Activated naive CD4-positive, alpha-beta T cell treated with anti-CD3 and anti-CD28 coated beads for 36 hours (primary cell): Measurements from ENCODE around the gene GREB1L. TPM values are rescaled to one million over a fixed set of nuclear protein-coding genes. Genes with fewer than 3 reads are reported as not detected.

Source experiments
- CTCF ChIA-PET: fragments of 350-600 bp; sonication (Branson Sonifier 250); formaldehyde crosslinking; loops from one replicate; lab custom pipeline; 2021; ENCODE audit warnings: antibody characterized with exemption; lab: Charles Lee
- DNase-seq: peaks from one replicate; pipeline ENCODE4 v3.0.0-alpha.2; 2020
- H3K27ac Mint-ChIP-seq: one replicate; pipeline ENCODE4 v1.8.0; 2021; ENCODE audit warnings: mild to moderate bottlenecking, mixed read lengths
- H3K27me3 Mint-ChIP-seq: one replicate; pipeline ENCODE4 v1.8.0; 2021; ENCODE audit warnings: low read depth, mixed read lengths
- H3K36me3 Mint-ChIP-seq: one replicate; pipeline ENCODE4 v1.8.0; 2021; ENCODE audit warnings: low read depth, mixed read lengths
- H3K4me1 Mint-ChIP-seq: one replicate; pipeline ENCODE4 v1.8.0; 2021; ENCODE audit warnings: low read depth, mixed read lengths
- H3K4me3 Mint-ChIP-seq: one replicate; pipeline ENCODE4 v1.8.0; 2021; ENCODE audit warnings: mild to moderate bottlenecking, moderate library complexity, mixed read lengths
- H3K9me3 Mint-ChIP-seq: one replicate; pipeline ENCODE4 v1.8.0; 2021; ENCODE audit warnings: mixed read lengths
- intact Hi-C: fragments of 100-400 bp; cut with micrococcal nuclease; formaldehyde crosslinking; loops from one replicate; pipeline ENCODE4 v1.15.1; 2023
- total RNA-seq, 2 experiments: library from RNA; stranded (reverse); gene quantifications; one replicate each; pipeline ENCODE4 v1.2.3, GENCODE V29; 2021

The GREB1L gene
- total RNA-seq, 2 experiments from 2014 or later: not detected

DNA sequence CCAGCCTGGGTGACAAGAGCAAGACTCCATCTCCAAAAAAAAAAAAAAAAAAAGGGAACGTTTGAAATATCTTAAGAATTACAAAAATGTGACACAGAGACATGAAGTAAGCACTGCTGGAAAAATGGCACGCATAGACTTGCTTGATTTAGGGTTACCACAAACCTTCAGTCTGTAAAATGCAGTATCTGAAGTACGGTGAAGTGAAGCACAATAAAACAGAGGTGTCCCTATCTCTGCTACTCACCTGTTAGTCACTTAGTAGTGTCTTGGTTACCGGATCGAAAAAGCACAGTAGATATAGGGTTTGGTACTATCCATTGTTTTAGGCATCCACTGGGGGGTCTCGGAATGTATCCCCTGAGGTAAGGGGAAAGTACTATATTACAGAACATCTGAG, 11.6 kb upstream of the GREB1L start:
- CTCF ChIA-PET: interaction anchor here (0.6 kb wide), 1 partner anchor 50 kb away, joined by 3 read pairs; no protein-coding TSS in a partner anchor
- H3K4me1 Mint-ChIP-seq: no peaks in the 10 kb centered on the region
- no peaks in the 10 kb centered on the region for H3K36me3 Mint-ChIP-seq

DNA sequence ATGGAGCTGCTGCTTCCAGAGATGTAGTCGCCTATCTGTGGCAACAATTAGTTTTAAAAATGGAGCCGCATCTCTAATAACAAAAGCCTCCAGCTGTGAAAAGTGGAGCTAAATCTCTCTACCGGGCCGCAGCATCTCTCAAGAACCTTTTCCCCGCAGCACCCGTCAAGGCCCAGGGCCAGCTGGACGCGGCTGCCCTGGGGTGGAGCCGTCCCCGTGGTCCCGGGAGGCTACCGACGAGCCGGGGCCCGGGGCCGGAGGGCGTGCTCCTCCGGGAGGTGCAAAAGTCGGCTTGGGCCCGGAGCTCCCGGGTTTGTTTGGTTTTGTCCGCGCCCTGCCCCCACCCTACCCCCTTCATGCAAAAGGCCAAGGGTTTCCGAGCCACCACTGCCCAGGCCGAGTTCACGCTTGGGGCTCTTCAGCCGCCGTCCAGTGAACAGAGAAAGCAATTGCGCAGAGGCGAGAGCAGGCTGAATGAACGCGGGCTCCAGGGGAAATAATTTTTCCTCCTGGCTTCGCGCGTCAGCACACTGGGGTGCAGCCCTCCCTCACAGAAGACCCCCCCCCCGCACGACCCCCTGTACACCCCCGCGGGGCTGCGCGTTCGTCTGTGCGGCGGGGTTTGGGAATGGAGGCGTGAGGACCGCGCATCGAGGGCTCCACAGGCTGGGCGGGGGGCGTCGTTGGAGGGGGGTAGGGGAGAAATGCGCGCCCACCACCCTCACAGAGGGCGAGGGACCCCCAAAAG, 557 bp upstream of the GREB1L start:
- CTCF ChIA-PET: interaction anchor here (0.5 to 0.7 kb wide), 3 partner anchors 14 to 564 kb away, joined by 3 read pairs; no protein-coding TSS in a partner anchor
- Mint-ChIP-seq H3K27me3 (peaks cover 46% of the 10 kb centered on the region), H3K4me1 (peaks cover 14% of the 10 kb centered on the region), H3K9me3 (no peaks in the 10 kb centered on the region), H3K4me3 (peak overlapping the region; percentile 12), H3K36me3 (no peaks in the 10 kb centered on the region), H3K27ac (no peak overlapping the region)
- no peak for DNase-seq
- intact Hi-C loops: loop anchor here (5.0 kb wide), 1 partner anchor 926 kb away; the partner anchor contains the start of gene GATA6

More for the DNA sequence above, 11.6 kb upstream of the GREB1L start:
- Mint-ChIP-seq H3K9me3 (no peaks in the 10 kb centered on the region), H3K4me3 (no peak overlapping the region), H3K27me3 (peaks cover 2% of the 10 kb centered on the region), H3K27ac (no peak overlapping the region)
- intact Hi-C loops: no loop called here
- DNase-seq: no peak

DNA sequence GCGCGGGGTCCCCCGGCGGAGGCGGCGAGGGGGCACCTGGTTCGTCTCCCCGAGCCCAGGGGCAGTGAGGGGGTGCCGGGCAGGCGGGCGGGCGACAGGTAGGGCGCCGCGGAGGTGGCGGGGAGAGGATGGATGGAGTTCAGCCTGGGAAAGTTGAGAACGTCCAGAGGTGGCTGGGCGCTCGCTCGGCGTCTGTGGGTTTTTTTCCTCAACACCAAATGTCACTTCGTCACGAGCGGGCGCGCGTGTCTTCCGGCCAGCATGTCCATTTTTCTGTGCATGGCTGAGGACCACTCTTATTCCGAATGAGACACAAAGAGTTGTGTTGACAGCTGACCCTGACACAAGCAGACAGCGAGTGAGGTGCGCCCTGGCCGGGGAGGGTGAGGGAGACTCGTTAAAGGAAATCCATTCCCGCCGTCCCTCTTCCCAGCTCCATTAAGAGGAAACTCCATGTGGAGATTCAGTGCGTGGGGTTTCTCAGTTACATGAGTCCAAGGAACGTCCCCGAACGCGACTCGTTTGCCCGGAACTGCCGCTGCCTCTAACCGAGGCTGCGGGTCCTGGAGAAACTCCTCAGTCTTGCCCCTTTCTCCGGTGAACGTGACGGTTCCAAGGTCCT, 859 bp downstream of the GREB1L start:
- Mint-ChIP-seq H3K36me3 (no peaks in the 10 kb centered on the region), H3K4me3 (peak overlapping the region; percentile 32), H3K9me3 (no peaks in the 10 kb centered on the region), H3K27me3 (peaks cover 46% of the 10 kb centered on the region), H3K27ac (no peak overlapping the region), H3K4me1 (peaks cover 14% of the 10 kb centered on the region)
- no peak for DNase-seq
- intact Hi-C loops: loop anchor here (5.0 kb wide), 1 partner anchor 924 kb away; the partner anchor contains the start of gene GATA6
- CTCF ChIA-PET: no interaction called here

DNA sequence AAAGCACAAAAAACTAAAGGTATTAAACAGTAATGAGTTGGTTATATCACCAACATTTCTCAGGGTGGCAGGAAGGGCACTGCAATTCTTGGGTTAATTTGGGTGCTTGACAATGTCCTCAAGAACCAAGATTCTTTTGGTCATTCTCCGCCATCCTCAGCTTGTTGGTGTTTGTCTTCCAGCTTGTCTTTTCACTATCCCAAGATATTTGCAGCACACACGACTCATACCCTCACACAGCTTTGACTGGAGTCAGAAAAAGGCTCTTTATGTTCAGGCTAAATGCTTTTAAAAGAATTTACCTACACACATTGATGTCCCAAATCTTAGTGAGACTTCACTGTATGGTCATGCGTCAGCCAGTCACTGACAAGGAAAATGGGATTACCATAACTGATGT, 12.5 kb downstream of the GREB1L start:
- H3K27me3 Mint-ChIP-seq: peaks cover 18% of the 10 kb centered on the region
- no peak overlapping the region for H3K27ac Mint-ChIP-seq
- DNase-seq: no peak
- CTCF ChIA-PET: no interaction called here
- H3K4me1 Mint-ChIP-seq: no peaks in the 10 kb centered on the region
- intact Hi-C loops: no loop called here
- H3K36me3 Mint-ChIP-seq: no peaks in the 10 kb centered on the region
- H3K9me3 Mint-ChIP-seq: no peaks in the 10 kb centered on the region
- H3K4me3 Mint-ChIP-seq: no peak overlapping the region

DNA sequence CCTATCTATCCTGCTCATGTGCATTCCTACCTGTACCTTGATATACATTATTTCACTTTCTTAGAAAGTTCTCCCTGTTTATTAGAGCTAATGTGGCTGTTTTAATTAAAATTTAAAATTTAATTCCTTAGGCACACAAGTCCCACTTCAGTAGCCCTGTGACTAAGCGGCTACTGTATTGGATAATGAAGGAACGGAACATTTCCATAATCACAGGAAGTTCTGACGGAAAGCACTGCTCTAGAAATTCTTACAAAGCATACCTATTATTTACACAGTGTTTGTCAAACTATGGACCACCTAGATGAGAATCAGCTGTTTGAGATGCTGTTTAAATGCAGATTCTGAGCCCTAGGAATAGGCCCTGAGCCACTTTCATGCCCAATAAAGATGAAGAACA, 13.2 kb downstream of the GREB1L start:
- H3K9me3 Mint-ChIP-seq: no peaks in the 10 kb centered on the region
- H3K36me3 Mint-ChIP-seq: no peaks in the 10 kb centered on the region
- H3K27ac Mint-ChIP-seq: no peak overlapping the region
- CTCF ChIA-PET: no interaction called here
- H3K4me1 Mint-ChIP-seq: no peaks in the 10 kb centered on the region
- DNase-seq: no peak
- no peak overlapping the region for H3K4me3 Mint-ChIP-seq
- intact Hi-C loops: no loop called here
- H3K27me3 Mint-ChIP-seq: peaks cover 14% of the 10 kb centered on the region

DNA sequence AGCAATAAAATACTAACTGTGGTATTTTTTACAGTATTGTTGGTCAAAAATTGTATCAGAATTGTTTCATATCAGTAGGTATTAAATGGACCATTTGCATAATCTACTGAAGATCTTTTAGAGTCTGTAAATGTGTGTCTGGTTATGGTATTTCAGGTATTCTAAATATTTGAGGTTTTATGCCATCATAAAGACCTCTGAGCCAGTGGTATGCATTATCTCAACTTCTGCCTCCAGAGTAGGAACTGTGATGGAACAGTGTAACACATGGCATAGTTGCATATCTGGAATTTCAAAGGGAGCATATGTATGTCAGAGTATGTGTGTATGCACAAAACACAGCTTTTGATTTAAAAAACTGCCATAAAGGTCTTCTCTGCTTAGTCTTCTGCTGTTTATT, 15.4 kb downstream of the GREB1L start:
- peaks cover 12% of the 10 kb centered on the region for H3K27me3 Mint-ChIP-seq
- no peak for DNase-seq
- no peak overlapping the region for H3K4me3 Mint-ChIP-seq
- CTCF ChIA-PET: no interaction called here
- no peaks in the 10 kb centered on the region for H3K4me1 Mint-ChIP-seq
- no peak overlapping the region for H3K27ac Mint-ChIP-seq
- intact Hi-C loops: no loop called here
- H3K36me3 Mint-ChIP-seq: no peaks in the 10 kb centered on the region
- no peaks in the 10 kb centered on the region for H3K9me3 Mint-ChIP-seq

DNA sequence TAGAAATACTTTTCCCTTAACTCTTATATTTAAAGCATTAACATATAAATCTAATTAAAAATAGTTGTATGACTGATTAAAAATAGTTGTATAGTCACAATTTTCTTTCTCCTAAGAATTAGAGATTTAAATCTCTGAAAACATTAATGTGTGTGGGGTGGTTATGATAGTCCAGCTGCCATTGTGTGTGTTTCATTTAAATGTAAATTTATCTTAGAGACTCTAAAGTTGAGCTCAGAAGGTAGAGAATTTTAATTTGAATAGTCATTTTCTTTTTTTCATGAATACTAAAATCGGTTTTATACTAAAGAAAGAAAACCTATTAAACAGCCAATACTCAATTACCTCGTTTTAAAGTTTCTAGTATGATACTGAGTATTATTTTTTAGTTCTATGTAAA, 18.6 kb downstream of the GREB1L start:
- H3K9me3 Mint-ChIP-seq: no peaks in the 10 kb centered on the region
- CTCF ChIA-PET: interaction anchor here (0.6 to 0.8 kb wide), 2 partner anchors 34 to 737 kb away, joined by 3 read pairs; no protein-coding TSS in a partner anchor
- H3K27me3 Mint-ChIP-seq: peaks cover 19% of the 10 kb centered on the region
- H3K36me3 Mint-ChIP-seq: no peaks in the 10 kb centered on the region
- no peak overlapping the region for H3K27ac Mint-ChIP-seq
- intact Hi-C loops: no loop called here
- no peak for DNase-seq
- no peak overlapping the region for H3K4me3 Mint-ChIP-seq
- no peaks in the 10 kb centered on the region for H3K4me1 Mint-ChIP-seq

DNA sequence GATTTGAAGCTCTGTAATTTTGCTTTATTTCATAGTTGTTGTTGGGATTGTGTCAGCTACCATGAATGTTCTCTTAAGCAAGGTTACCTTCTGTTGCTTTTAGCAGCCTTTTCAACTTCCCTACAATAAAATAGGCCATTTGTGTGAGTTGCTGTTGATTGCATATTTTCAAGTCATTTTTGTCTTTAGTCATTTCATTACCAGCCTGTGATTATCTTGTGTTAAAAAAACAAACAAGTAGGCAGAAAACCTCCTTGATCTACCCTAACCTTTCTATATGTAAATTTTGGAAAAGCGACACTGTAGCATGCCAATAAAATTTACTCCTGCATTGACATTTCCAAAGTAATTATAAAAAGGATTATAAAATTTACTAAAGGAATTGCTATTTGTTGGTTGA, 19.3 kb downstream of the GREB1L start:
- CTCF ChIA-PET: interaction anchor here (0.6 kb wide), 1 partner anchor 35 kb away, joined by 3 read pairs; no protein-coding TSS in a partner anchor
- Mint-ChIP-seq H3K4me3 (no peak overlapping the region), H3K36me3 (no peaks in the 10 kb centered on the region), H3K27me3 (peaks cover 20% of the 10 kb centered on the region), H3K27ac (no peak overlapping the region), H3K9me3 (no peaks in the 10 kb centered on the region), H3K4me1 (no peaks in the 10 kb centered on the region)
- DNase-seq: no peak
- intact Hi-C loops: no loop called here

DNA sequence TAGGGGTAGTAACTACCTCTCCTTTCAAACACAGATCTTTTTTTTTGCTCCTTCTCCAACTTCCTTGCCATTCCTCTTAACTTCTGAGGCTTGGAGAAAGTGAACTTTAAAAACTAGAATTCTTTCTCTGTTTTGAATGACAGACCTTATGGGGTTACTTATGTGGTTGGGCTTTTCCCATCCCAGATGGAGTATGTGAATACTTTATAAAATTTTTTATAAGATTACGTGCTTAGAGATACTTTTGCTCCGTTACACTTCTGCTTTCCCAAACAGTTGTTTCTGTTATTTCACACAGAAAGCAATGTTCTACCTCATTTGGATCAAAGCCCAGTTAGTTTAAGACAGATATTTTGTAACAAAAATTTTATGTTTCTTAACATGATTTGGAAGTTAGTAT, 20.2 kb downstream of the GREB1L start:
- DNase-seq: no peak
- Mint-ChIP-seq H3K27me3 (peaks cover 19% of the 10 kb centered on the region), H3K36me3 (no peaks in the 10 kb centered on the region), H3K27ac (no peak overlapping the region), H3K4me3 (no peak overlapping the region), H3K4me1 (no peaks in the 10 kb centered on the region), H3K9me3 (no peaks in the 10 kb centered on the region)
- CTCF ChIA-PET: no interaction called here
- intact Hi-C loops: no loop called here

DNA sequence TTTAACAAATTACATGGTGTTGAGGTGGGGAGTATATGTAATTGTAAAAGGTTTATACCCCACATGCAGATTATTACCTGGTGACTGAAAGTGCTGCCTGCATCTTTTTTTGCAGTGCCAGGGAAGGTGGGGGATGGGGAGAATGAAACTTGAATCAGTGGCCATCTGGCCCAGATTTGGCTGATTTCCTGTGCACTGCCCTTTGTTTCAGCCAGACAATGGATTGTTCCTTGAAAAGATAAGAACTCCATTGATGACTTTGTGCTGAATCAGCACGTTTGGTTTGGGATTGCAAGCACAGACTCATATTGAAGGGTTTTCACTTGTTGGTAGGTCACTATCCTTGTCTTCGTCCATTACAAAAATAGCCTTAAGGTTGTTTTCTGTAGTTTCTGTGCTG, 20.9 kb downstream of the GREB1L start:
- Mint-ChIP-seq H3K36me3 (no peaks in the 10 kb centered on the region), H3K27me3 (peaks cover 20% of the 10 kb centered on the region), H3K4me1 (no peaks in the 10 kb centered on the region), H3K9me3 (no peaks in the 10 kb centered on the region), H3K27ac (no peak overlapping the region), H3K4me3 (no peak overlapping the region)
- intact Hi-C loops: no loop called here
- DNase-seq: no peak
- CTCF ChIA-PET: interaction anchor here (0.7 kb wide), 1 partner anchor 1263 kb away, joined by 3 read pairs; no protein-coding TSS in a partner anchor

DNA sequence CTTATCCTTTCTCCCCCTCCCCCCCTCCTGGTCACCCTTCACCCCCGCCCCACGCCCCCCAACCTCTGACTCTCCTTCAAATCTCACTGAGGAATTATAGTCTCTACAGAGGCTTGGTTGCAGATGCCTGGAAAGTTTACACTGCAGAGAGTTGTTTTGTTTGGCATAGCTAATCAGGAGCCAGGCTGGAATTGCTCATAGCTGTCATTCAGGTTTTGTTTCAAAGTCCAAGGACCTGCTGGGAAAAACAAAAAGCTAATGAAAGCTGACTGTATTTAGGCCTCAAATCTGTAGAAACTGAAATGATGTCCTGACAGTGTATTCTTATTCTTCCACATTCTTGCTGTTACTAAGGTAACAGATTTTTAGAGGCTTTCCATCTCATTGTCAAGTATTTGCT, 22.6 kb downstream of the GREB1L start:
- Mint-ChIP-seq H3K27ac (no peak overlapping the region), H3K4me1 (no peaks in the 10 kb centered on the region), H3K36me3 (no peaks in the 10 kb centered on the region), H3K4me3 (no peak overlapping the region), H3K9me3 (no peaks in the 10 kb centered on the region), H3K27me3 (peaks cover 16% of the 10 kb centered on the region)
- DNase-seq: no peak
- CTCF ChIA-PET: no interaction called here
- intact Hi-C loops: no loop called here

DNA sequence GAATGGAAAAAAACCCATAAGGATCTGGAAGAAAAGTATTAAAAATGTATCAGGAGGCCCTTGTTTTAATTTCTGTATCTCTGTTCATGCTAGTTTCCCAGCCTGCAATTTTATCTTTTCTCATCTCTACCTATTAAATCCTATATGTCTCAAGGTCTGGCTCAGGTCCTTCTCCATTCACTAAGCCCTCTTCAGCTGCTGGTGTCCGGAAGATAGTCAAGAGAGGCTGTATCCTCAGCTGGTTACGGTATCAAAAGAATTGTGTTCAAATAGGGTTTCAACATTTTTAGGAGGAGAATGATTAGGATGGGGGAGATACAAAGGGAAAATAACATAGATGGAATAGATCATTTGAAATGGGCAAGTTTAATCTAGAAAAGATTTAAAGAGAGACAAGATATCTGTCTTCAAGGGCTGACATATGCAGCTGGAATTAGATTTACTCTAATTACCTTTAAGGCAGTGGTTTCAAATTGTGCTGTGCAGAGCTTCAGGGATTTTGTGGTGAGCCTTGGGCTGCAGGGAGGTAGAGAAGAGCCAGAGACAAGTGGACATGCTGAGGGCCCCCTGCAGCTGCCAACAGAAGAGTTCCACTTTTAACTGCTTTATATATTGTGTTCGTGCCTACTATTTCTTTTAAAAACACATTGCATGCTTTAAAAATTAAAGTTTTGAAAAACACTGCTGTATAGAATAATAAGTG, 24.1 kb downstream of the GREB1L start:
- no peak overlapping the region for H3K27ac Mint-ChIP-seq
- H3K4me3 Mint-ChIP-seq: no peak overlapping the region
- H3K9me3 Mint-ChIP-seq: no peaks in the 10 kb centered on the region
- H3K36me3 Mint-ChIP-seq: no peaks in the 10 kb centered on the region
- H3K4me1 Mint-ChIP-seq: no peaks in the 10 kb centered on the region
- intact Hi-C loops: no loop called here
- H3K27me3 Mint-ChIP-seq: peaks cover 16% of the 10 kb centered on the region
- CTCF ChIA-PET: no interaction called here
- DNase-seq: no peak
